ENCODE results near the gene HS3ST2. TPM values are rescaled to one million over a fixed set of nuclear protein-coding genes. Genes with fewer than 3 reads are reported as not detected.
A peak's percentile ranks its signal among the peaks of the same experiment; 100 is the strongest.

The HS3ST2 gene
- 1 to 10 TPM in 1 of 2 donors, under 1 TPM in 1; 0.27 to 3.8 TPM for total RNA-seq
- long read RNA-seq, partial matches to known transcripts, result 0 of 6 reads
- long read RNA-seq, other reads (novel, unspliced or antisense), result 5 of 6 reads

DNA sequence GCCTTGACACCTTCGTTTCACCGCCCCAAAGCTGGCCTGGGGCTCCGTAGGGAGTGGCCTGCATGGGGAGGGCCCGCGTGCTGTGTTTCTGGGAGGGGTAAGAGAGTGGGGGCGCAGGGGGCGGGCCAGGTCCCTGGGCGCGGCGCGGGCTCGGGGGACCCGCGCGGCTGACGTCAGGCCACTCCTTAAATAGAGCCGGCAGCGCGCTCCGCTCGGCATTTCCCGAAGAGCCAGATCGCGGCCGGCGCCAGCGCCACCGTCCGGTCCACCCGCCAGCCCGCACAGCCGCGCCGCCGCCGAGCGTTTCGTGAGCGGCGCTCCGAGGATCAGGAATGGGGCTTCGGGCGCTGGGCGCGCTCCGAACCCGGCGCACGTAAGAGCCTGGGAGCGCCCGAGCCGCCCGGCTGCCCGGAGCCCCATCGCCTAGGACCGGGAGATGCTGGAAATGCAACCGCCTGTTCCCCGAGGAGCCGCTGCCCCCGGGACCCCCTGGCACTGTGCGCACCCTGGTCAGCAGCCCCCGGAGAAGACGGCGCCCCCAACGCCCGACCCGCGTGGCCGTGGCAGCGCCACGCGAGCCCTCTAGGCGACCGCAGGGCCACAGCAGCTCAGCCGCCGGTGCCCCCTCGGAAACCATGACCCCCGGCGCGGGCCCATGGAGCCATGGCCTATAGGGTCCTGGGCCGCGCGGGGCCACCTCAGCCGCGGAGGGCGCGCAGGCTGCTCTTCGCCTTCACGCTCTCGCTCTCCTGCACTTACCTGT, at the start of gene HS3ST2:
TSS of gene HS3ST2 (plus strand) at position 215 of the 763 bp plus-strand sequence. CDS start at position 664, 449 bp downstream.
- ATAC-seq (peak; percentile 75 to 83), DNase-seq (peak; percentile 74)
- intact Hi-C loops (cut with DNase I), result no loop called here

- ATAC-seq, result peak in 1 of 2 donors; percentile 32
Measured at GRCh38 chr16:22764662-22765327, 49.2 kb upstream of the HS3ST2 start.

DNA sequence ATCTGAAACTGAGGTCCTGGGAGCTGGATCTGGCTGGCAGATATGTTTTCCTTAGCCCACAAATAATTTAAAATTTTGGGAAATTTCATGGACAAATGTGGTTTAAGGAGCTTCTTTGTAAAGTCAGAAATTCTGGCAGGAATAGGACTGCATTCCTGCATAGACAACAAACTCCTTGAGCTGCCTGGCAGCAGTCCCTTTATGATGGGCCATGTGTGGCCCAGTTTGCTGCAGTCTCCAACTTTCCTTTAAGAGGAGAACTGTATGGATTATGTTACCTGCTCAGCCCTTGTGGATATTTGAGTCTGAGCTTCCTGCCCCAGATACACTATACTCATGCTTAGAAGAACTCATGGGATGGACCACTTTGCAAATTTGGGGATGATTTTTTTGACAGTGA, 48.5 kb upstream of the HS3ST2 start:
- intact Hi-C loops (cut with DNase I), result no loop called here
- DNase-seq (no peak), ATAC-seq (no peak)

More at GRCh38 chr16:22764662-22765327, 49.2 kb upstream of the HS3ST2 start:
- intact Hi-C loops (cut with DNase I), result no loop called here
- DNase-seq, result no peak

DNA sequence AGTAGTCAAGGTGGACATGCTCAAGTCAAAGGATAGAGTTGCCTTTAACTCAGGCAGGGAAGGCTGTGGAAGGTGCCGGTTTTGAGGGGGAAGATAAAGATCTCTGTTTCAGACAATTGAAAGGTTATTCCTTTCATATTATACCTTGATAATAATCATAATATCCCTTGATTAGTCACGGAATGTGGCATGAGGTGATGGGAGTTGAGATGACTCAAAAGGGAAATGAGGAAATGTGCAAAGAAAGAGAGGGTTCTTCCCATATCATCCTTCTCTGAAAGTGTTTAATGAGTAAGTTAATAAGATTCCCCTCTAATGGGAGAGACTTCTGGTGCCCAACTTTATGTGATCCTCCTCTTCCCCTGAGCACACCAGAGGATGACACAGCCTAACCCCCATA, 43.1 kb upstream of the HS3ST2 start:
- no peak for ATAC-seq
- no peak for DNase-seq
- intact Hi-C loops (cut with DNase I), result no loop called here

GRCh38 chr16:22771551-22771950, 42.4 kb upstream of the HS3ST2 start:
- intact Hi-C loops (cut with DNase I), result no loop called here
- ATAC-seq, result no peak
- no peak for DNase-seq

DNA sequence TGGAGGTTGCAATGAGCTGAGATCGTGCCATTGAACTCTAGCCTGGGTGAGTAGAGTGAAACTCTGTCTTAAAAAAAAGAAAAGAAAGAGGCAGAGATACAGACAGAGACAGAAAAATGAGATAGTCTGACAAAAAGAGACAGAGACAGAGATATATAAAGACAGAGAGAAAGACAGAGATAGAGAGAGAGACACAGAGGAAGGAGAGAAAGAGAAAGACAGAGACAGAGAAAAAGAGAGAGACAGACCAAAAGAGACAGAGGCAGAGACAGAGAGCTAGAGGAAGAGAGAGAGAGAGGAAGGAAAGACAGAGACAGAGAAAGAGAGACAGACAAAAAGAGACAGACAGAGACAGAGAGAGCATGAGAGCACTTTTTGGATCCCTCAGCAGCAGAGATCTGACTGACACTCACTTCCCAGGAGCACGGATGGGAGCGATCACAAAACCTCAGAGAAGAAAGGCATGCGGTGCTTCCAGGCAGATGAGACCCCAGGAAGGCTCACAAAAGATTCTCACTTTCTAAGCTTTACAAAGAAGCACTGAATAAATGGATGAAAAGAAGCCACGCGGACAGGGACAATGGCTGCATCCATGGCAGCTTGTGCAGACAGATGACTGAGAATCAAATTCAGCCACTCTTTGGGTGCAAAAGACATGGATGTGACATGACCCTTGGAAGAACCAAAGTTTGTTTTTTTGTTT, 38.6 kb upstream of the HS3ST2 start:
- no peak for DNase-seq
- no peak for ATAC-seq
- intact Hi-C loops (cut with DNase I), result no loop called here

DNA sequence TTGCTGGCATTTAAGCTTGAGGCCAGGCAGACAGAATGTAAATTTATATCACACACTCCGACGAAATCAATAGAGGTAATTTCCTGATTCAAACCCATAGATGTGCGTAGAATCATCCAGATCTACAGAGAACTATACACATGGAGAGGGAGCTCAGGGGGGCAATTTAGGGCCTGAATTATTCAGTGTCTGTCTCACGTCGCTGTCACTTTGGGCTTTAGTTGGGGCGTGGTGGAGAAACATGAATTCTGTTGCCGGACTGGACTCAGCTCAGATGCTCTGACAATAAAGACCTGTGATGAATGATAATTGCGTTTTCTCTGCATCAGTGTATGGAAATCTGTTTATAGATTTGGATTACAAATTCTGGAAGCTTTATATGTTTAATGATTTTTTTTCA, 32.5 kb upstream of the HS3ST2 start:
- DNase-seq (no peak), ATAC-seq (no peak)
- intact Hi-C loops (cut with DNase I), result no loop called here

DNA sequence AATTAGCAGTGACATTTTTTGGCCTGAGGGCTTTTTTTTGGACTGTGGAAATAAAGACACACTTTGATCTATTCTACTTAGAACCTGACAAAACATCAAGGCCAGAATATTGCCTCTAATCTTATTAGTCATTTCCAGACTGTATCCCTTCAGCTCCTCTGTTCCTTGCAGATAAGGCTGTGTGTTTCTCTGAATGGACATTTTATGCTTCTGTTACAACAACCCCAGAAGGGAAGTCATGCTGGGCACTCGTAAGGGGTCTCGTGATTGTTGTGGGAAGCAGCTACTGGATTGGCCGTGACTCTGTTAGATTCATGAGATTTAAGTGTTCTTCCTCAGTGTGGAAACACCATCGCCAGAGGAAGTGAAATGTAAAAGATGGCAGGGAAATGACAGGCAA, 31.6 kb upstream of the HS3ST2 start:
- intact Hi-C loops (cut with DNase I), result no loop called here
- ATAC-seq, result peak; percentile 45 to 50
- DNase-seq, result peak; percentile 36

- ATAC-seq (no peak), DNase-seq (no peak)
- intact Hi-C loops (cut with DNase I), result no loop called here
Measured at GRCh38 chr16:22784690-22785214, 29.2 kb upstream of the HS3ST2 start.

DNA sequence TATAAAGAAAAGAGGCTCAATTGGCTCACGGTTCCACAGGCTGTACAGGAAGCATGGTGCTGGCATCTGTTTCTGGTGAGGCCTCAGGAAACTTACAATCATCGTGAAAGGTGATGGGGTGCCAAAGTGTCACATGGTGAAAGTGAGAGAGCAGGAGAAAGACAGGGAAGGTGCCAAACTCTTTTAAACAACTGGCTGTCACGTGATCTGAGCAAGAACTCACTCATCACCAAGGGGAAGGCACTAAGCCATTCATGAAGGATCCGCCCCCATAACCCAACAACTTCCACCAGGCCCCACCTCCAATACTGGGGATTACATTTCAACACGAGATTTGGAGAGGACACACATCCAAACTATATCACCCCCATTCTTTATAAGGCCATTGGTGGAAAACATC, 28.4 kb upstream of the HS3ST2 start:
- ATAC-seq (no peak), DNase-seq (no peak)
- intact Hi-C loops (cut with DNase I), result no loop called here

DNA sequence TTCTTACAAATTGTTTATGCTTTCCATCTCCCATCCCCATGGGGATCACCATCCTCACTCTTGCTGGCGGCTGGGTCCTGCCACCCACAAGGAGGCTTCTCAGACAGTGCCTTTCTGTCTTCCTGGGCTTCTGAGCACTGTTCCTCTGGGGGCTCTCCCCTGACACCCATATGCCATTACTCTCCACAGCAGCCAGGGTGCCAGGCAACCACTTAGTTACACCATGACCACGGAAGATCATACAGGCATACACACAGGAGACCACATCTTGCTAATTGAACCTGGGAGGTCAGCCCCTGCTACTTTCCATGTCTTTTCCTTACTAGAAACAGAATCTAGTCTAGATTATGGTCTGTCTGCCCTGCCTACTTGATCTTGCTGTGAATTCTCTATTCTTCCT, 27.7 kb upstream of the HS3ST2 start:
- no peak for DNase-seq
- no peak for ATAC-seq
- intact Hi-C loops (cut with DNase I), result no loop called here

DNA sequence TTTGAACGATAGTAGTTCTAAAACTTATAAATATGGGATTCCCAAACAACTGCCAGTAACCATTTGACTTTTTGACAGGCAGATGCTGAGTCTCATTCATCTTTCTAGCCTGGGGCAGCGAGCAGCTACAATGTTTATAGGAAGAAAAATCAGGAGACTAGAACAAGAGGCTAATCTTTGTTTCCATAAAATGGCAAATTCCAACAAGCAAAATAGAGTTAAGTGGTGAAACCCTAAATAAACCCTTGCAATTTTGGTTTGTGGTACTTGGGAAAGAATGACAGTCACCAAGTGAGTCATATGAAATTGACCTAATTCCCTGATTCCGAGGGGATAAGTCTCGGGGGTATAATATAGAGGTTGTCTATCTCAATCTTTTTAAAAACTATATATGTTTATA, 27.3 kb upstream of the HS3ST2 start:
- ATAC-seq, result no peak
- intact Hi-C loops (cut with DNase I), result no loop called here
- no peak for DNase-seq

DNA sequence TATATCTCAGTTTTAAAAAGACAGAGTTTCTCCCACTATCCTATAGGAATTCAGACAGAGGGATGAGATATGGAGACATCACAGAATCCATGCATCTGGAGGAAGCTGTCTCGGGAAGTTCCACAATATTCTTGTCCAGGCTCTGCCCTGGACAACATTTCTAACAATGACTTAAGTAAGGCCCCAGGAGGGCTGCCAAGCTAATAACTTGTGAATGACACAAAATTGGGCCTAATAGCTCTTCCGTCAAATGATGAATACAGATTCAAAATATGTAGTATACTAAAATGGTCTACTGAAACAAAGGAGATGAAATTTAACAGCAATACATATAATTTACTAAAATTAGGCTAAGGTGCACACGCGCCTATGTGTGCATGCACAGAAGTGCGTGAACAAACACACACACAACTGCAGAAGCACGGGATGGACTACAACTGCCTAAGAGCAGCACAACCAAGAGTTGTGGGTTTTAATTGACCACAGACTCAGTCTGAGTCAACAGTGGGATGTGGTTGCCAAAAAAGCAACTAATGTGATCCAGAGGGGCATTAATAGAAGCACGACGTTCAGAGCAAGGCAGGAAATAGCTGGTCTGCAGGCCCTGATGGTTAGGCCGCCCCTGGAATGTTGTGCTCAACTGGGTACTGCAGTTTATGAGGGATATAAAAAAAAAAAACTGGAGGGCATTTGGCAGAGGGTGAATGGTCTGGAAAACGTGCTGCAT, 26.3 kb upstream of the HS3ST2 start:
- intact Hi-C loops (cut with DNase I), result no loop called here
- DNase-seq (no peak), ATAC-seq (no peak)

DNA sequence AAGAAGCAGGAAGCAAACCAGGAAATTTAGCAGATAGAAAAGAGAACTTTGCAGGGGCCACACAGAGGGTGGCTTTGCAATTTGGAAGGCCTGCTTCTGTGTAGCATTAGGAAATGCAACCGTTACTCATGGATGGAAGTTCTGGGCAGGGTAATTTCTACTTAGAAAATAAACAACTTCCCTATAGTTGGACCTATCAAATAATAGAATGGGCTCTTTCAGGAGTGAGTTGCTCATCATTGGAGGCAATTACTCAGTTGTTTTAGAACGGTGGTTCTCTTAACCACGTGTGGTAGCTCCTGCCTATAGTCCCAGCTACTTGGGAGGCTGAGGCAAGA, 25.8 kb upstream of the HS3ST2 start:
- DNase-seq (no peak), ATAC-seq (no peak)
- intact Hi-C loops (cut with DNase I), result no loop called here

GRCh38 chr16:22789281-22789945, 24.5 kb upstream of the HS3ST2 start:
- DNase-seq, result no peak
- no peak for ATAC-seq
- intact Hi-C loops (cut with DNase I), result no loop called here

DNA sequence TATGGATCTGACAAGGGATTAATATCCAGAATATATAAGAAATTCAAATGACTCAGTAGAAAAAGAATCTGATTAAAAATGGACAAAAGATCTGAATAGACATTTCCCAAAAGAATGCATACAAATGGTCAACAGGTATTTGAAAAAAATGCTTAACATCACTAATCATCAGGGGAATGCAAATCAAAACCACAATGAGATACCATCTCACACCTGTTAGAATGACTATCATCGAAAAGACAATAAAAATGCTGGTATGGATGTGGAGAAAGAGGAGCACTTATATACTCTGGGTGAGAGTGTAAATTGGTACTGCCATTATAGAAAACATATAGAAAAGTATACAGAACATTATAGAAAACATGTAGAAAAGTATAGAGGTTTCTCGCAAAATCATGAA, 16.4 kb upstream of the HS3ST2 start:
- intact Hi-C loops (cut with DNase I), result no loop called here
- ATAC-seq (no peak), DNase-seq (no peak)

- ATAC-seq, result no peak
- intact Hi-C loops (cut with DNase I), result no loop called here
Measured at GRCh38 chr16:22799113-22799512, 14.8 kb upstream of the HS3ST2 start.

GRCh38 chr16:22804893-22805292, 9.1 kb upstream of the HS3ST2 start:
- DNase-seq (no peak), ATAC-seq (no peak)
- intact Hi-C loops (cut with DNase I), result no loop called here

More at GRCh38 chr16:22799113-22799512, 14.8 kb upstream of the HS3ST2 start:
- DNase-seq, result no peak

GRCh38 chr16:22805326-22805725, 8.6 kb upstream of the HS3ST2 start:
- ATAC-seq (no peak), DNase-seq (no peak)
- intact Hi-C loops (cut with DNase I), result no loop called here

All from left cardiac atrium (tissue), 4 donors.